H9 (cell line): Measurements from ENCODE around the gene DALRD3. TPM values are rescaled to one million over a fixed set of nuclear protein-coding genes. Genes with fewer than 3 reads are reported as not detected.

Experiments
- DNase-seq: peaks from one replicate; pipeline ENCODE4 v3.0.0-alpha.2; 2017
- H2AFZ ChIP-seq: one replicate; pipeline ENCODE4 v1.6.1; 2013; ENCODE audit warnings: mild to moderate bottlenecking, low read length, control low read depth, moderate library complexity
- H2AK5ac ChIP-seq: 2 replicates; pipeline ENCODE4 v1.6.1; 2013; ENCODE audit warnings: low read length, control low read depth, mixed read lengths; ENCODE audit not compliant: insufficient read length
- H2BK120ac ChIP-seq: one replicate; pipeline ENCODE4 v1.6.1; 2013; ENCODE audit warnings: low read depth, mild to moderate bottlenecking, low read length, control low read depth, inconsistent platforms; ENCODE audit not compliant: poor library complexity, severe bottlenecking
- H2BK12ac ChIP-seq: 2 replicates; pipeline ENCODE4 v1.6.1; 2013; ENCODE audit warnings: low read length, control low read depth, mixed read lengths, low read depth; ENCODE audit not compliant: insufficient read length
- H2BK15ac ChIP-seq: 2 replicates; pipeline ENCODE4 v1.6.1; 2013; ENCODE audit warnings: low read depth, low read length, control low read depth
- H2BK20ac ChIP-seq: one replicate; pipeline ENCODE4 v1.6.1; 2013; ENCODE audit warnings: low read depth, mild to moderate bottlenecking, low read length, control low read depth, inconsistent platforms; ENCODE audit not compliant: poor library complexity, severe bottlenecking
- H2BK5ac ChIP-seq: 2 replicates; pipeline ENCODE4 v1.6.1; 2013; ENCODE audit warnings: low read length, control low read depth, mixed read lengths; ENCODE audit not compliant: insufficient read length
- H3K14ac ChIP-seq: 2 replicates; pipeline ENCODE4 v1.6.1; 2013; ENCODE audit warnings: low read length, control low read depth; ENCODE audit not compliant: insufficient read depth
- H3K18ac ChIP-seq: 2 replicates; pipeline ENCODE4 v1.6.1; 2013; ENCODE audit warnings: low read depth, mild to moderate bottlenecking, mixed read lengths, low read length, control low read depth; ENCODE audit not compliant: insufficient read length
- H3K23ac ChIP-seq: 2 replicates; pipeline ENCODE4 v1.6.1; 2013; ENCODE audit warnings: low read length, control low read depth, mixed read lengths, low read depth; ENCODE audit not compliant: insufficient read length
- H3K23me2 ChIP-seq: 2 replicates; pipeline ENCODE4 v1.6.1; 2013; ENCODE audit warnings: low read depth, mild to moderate bottlenecking, mixed read lengths, low read length, control low read depth; ENCODE audit not compliant: insufficient read length, poor library complexity, severe bottlenecking
- H3K27ac ChIP-seq: 2 replicates; pipeline ENCODE4 v1.5.1; 2013; ENCODE audit warnings: low read length, control low read depth, mixed read lengths, low read depth; ENCODE audit not compliant: insufficient read length
- H3K27me3 ChIP-seq: 2 replicates; pipeline ENCODE4 v1.6.1; 2013; ENCODE audit warnings: low read length, control low read depth, inconsistent platforms; ENCODE audit not compliant: insufficient read depth
- H3K4ac ChIP-seq: 2 replicates; pipeline ENCODE4 v1.6.1; 2013; ENCODE audit warnings: low read depth, mild to moderate bottlenecking, control low read depth, inconsistent platforms, low read length, moderate library complexity
- H3K4me1 ChIP-seq: 2 replicates; pipeline ENCODE4 v1.6.1; 2013; ENCODE audit warnings: low read length, control low read depth, inconsistent platforms; ENCODE audit not compliant: insufficient read depth
- H3K4me2 ChIP-seq: 2 replicates; pipeline ENCODE4 v1.6.1; 2013; ENCODE audit warnings: low read length, control low read depth, mixed read lengths; ENCODE audit not compliant: insufficient read length, insufficient read depth
- H3K56ac ChIP-seq: 2 replicates; pipeline ENCODE4 v1.6.1; 2013; ENCODE audit warnings: low read depth, mild to moderate bottlenecking, mixed read lengths, low read length, control low read depth; ENCODE audit not compliant: insufficient read length
- H3K79me1 ChIP-seq: 2 replicates; pipeline ENCODE4 v1.6.1; 2013; ENCODE audit warnings: low read depth, mild to moderate bottlenecking, moderate library complexity, low read length, control low read depth, inconsistent platforms; ENCODE audit not compliant: insufficient read depth, poor library complexity, severe bottlenecking
- H3K79me2 ChIP-seq: 2 replicates; pipeline ENCODE4 v1.6.1; 2013; ENCODE audit warnings: low read length, control low read depth, inconsistent platforms; ENCODE audit not compliant: insufficient read depth
- H3K9ac ChIP-seq: 2 replicates; pipeline ENCODE4 v1.6.1; 2013; ENCODE audit warnings: low read length, control low read depth, mixed read lengths; ENCODE audit not compliant: insufficient read length; ENCODE audit errors: extremely low read depth
- H3K9me3 ChIP-seq: one replicate; pipeline ENCODE4 v1.6.1; 2013; ENCODE audit warnings: low read depth, low read length, inconsistent platforms; ENCODE audit not compliant: control insufficient read depth
- H3T11ph ChIP-seq: one replicate; pipeline ENCODE4 v1.6.1; 2013; ENCODE audit warnings: mild to moderate bottlenecking, low read length, control low read depth, inconsistent platforms
- H4K20me1 ChIP-seq: one replicate; pipeline ENCODE4 v1.6.1; 2013; ENCODE audit not compliant: control insufficient read depth, insufficient read length, insufficient read depth
- H4K5ac ChIP-seq: 2 replicates; pipeline ENCODE4 v1.6.1; 2013; ENCODE audit warnings: low read depth, mild to moderate bottlenecking, mixed read lengths, low read length, control low read depth; ENCODE audit not compliant: insufficient read length
- H4K8ac ChIP-seq: replicated peaks from 2 replicates; pipeline ENCODE4 v1.6.1; 2013; ENCODE audit warnings: low read length, control low read depth, mixed read lengths, low read depth; ENCODE audit not compliant: insufficient read length
- H4K91ac ChIP-seq: 2 replicates; pipeline ENCODE4 v1.6.1; 2013; ENCODE audit warnings: low read depth, mild to moderate bottlenecking, moderate library complexity, mixed read lengths, low read length, control low read depth; ENCODE audit not compliant: insufficient read length
- H3K27ac Mint-ChIP-seq, 3 experiments: 2 replicates in 2 of 3; 3 replicates in 1 of 3; pipeline ENCODE4 v1.8.0; 2020 to 2021; ENCODE audit warnings: mixed read lengths in 3 of 3, mild to moderate bottlenecking in 1 of 3, moderate library complexity in 1 of 3
- H3K27me3 Mint-ChIP-seq: 2 replicates; pipeline ENCODE4 v1.8.0; 2021; ENCODE audit warnings: low read depth, mild to moderate bottlenecking, moderate library complexity, mixed read lengths
- H3K36me3 Mint-ChIP-seq, 3 experiments: 2 replicates in 2 of 3; 3 replicates in 1 of 3; pipeline ENCODE4 v1.8.0; 2020 to 2021; ENCODE audit warnings: low read depth in 3 of 3, mixed read lengths in 3 of 3; ENCODE audit not compliant: insufficient read depth in 1 of 3
- H3K4me1 Mint-ChIP-seq, 2 experiments: 2 replicates each; pipeline ENCODE4 v1.8.0; 2020; ENCODE audit warnings: mixed read lengths in 2 of 2
- H3K4me3 Mint-ChIP-seq, 2 experiments: 2 replicates in 1 of 2; 3 replicates in 1 of 2; pipeline ENCODE4 v1.8.0; 2020 to 2021; ENCODE audit warnings: mild to moderate bottlenecking in 2 of 2, mixed read lengths in 2 of 2, moderate library complexity in 1 of 2
- H3K9me3 Mint-ChIP-seq, 2 experiments: 2 replicates in 1 of 2; 3 replicates in 1 of 2; pipeline ENCODE4 v1.8.0; 2020; ENCODE audit warnings: mild to moderate bottlenecking in 2 of 2, mixed read lengths in 2 of 2, moderate library complexity in 1 of 2
- CTCF ChIP-seq: fragments of 200-600 bp; sonication (generic); conservative IDR thresholded peaks from 3 replicates; pipeline ENCODE4 v1.8.0; 2021; ENCODE audit warnings: antibody characterized with exemption, mild to moderate bottlenecking
- WGBS: extraction: QIAGEN DNeasy Blood & Tissue Kit; methylation state at CpG from one replicate; pipeline ENCODE4 v1.1.7; 2013; ENCODE audit warnings: missing lambda C conversion rate, low lambda C conversion rate, mixed read lengths; ENCODE audit not compliant: insufficient read length; ENCODE audit errors: extremely low coverage; 5-methylcytosine and 5-hydroxymethylcytosine counted together
- total RNA-seq: library from RNA; stranded (reverse); gene quantifications from 2 replicates; pipeline ENCODE4 v1.2.1, GENCODE V29; 2021

Gene DALRD3
- total RNA-seq, 1 experiment from 2014 or later, result 32.3 TPM

DNA sequence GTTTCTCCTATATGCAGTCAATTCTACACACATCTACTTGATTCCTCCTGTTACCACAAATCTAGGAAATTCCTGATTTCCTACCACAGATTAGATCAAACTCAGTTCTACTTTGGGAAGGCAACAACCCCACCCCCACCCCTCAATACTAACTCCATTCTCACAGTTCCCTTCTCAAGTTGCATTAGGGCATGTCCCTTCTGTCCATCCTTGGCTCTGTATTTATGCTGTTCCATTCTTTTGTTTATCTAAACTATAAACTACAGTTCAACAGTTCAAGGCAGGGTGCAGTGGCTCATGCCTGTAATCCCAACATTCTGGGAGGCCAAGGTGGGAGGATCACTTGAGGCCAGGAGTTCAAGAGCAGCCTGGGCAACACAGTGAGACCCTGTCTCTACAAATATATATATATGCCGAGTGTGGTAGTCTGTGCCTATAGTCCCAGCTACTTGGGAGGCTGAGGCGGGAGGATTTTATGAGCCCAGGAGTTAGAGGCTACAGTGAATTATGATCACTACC, 36.0 kb upstream of the DALRD3 start:
- TF ChIP-seq CTCF, result no peak
- H3K27ac Mint-ChIP-seq, result no peak overlapping the region

More for the DNA sequence above, 36.0 kb upstream of the DALRD3 start:
- H2BK15ac ChIP-seq, result no peak overlapping the region
- no peaks in the 10 kb centered on the region for H3K4me1 Mint-ChIP-seq
- H3K79me2 ChIP-seq, result peaks cover 3% of the 10 kb centered on the region; the same call in 1 of the 2 replicates
- H2AFZ ChIP-seq, result no peak overlapping the region
- no peak overlapping the region for H2BK120ac ChIP-seq
- no peak overlapping the region for H3K56ac ChIP-seq
- no CpG with 5 or more reads among the region's 2 CpGs for WGBS
- no peaks in the 10 kb centered on the region for H3K27me3 Mint-ChIP-seq
- H4K91ac ChIP-seq, result no peak overlapping the region
- H3K14ac ChIP-seq, result no peak overlapping the region
- no peak overlapping the region for H3K27ac ChIP-seq
- no peak overlapping the region for H3K9ac ChIP-seq
- no peaks in the 10 kb centered on the region for H3K23me2 ChIP-seq
- H3K36me3 Mint-ChIP-seq, result peaks cover 40 to 76% (median 71%) of the 10 kb centered on the region in 3 experiments; a peak in 6 of 7 replicates
- H3K4me1 ChIP-seq, result no peaks in the 10 kb centered on the region
- H3K27me3 ChIP-seq, result no peaks in the 10 kb centered on the region
- no peak overlapping the region for H4K5ac ChIP-seq
- H4K8ac ChIP-seq, result no peak overlapping the region
- no peak overlapping the region for H3K4me3 Mint-ChIP-seq
- no peak overlapping the region for H2AK5ac ChIP-seq
- H3K9me3 ChIP-seq, result no peaks in the 10 kb centered on the region
- no peak overlapping the region for H3T11ph ChIP-seq
- H2BK20ac ChIP-seq, result no peak overlapping the region
- H3K79me1 ChIP-seq, result no peaks in the 10 kb centered on the region
- no peak for DNase-seq
- no peak overlapping the region for H2BK12ac ChIP-seq
- no peak overlapping the region for H3K4ac ChIP-seq
- no peaks in the 10 kb centered on the region for H3K9me3 Mint-ChIP-seq
- H2BK5ac ChIP-seq, result no peak overlapping the region
- H4K20me1 ChIP-seq, result no peaks in the 10 kb centered on the region
- H3K23ac ChIP-seq, result no peak overlapping the region
- no peak overlapping the region for H3K18ac ChIP-seq
- H3K4me2 ChIP-seq, result no peak overlapping the region
